GM12878 (cell line): ENCODE measurements around the gene RFFL. TPM values are rescaled to one million over a fixed set of nuclear protein-coding genes. Genes with fewer than 3 reads are reported as not detected.

Experiments used
- DPF2 ChIP-seq: fragments of 450-650 bp; IDR thresholded peaks from 2 replicates; pipeline ENCODE4 v1.6.1; 2017; ENCODE audit warnings: mild to moderate bottlenecking
- EP300 ChIP-seq, 2 experiments: fragments of 150-350 bp in 1 of 2; IDR thresholded peaks; 2 replicates each; pipeline ENCODE4 v1.6.1; 2011 to 2012; ENCODE audit warnings: low read depth in 2 of 2, low read length in 2 of 2, borderline replicate concordance in 1 of 2, improper control_type of control experiment in 1 of 2, inconsistent platforms in 1 of 2; ENCODE audit not compliant: control insufficient read depth in 1 of 2
- RUNX3 ChIP-seq: IDR thresholded peaks from 2 replicates; pipeline ENCODE4 v1.6.1; 2012; ENCODE audit warnings: low read length, inconsistent platforms
- TCF3 ChIP-seq: IDR thresholded peaks from 2 replicates; pipeline ENCODE4 v1.6.1; 2012; ENCODE audit warnings: low read depth, mild to moderate bottlenecking, low read length, borderline replicate concordance; ENCODE audit not compliant: insufficient read depth
- polyA plus RNA-seq, 11 experiments: library from polyadenylated mRNA; depleted of rRNA in 4 of 11; unstranded in 6 of 11; stranded (reverse) in 5 of 11; fragments of >200 nt; fragmentation: Nextera tagmentation in 4 of 11; fragmentation: Illumina TruSeq in 1 of 11; extraction: Ambion mirVana in 4 of 11; extraction: Trizol in 1 of 11; gene quantifications; 1 replicate in 1 of 11; 2 replicates in 10 of 11; pipeline versions ENCODE4 v1.2.1 to v1.2.3, GENCODE V29; 2011 to 2016; ENCODE audit warnings: inconsistent platforms in 2 of 11, missing spikeins in 2 of 11, low read depth in 1 of 11
- total RNA-seq, 4 experiments: library from RNA; depleted of rRNA in 3 of 4; stranded (reverse); fragments of >200 nt in 3 of 4; fragmentation: Illumina TruSeq in 1 of 4; extraction: Trizol in 1 of 4; gene quantifications; 2 replicates each; pipeline versions ENCODE4 v1.2.1 to v1.2.3, GENCODE V29; 2013 to 2021
- TF ChIP-seq, protein P1 (sequence below): fragments of 150-350 bp; IDR thresholded peaks from 2 replicates; pipeline ENCODE4 v1.6.1; 2016; ENCODE audit warnings: low read depth, low read length
- TF ChIP-seq, protein P2 (sequence below): fragments of 450-650 bp; IDR thresholded peaks from 2 replicates; pipeline ENCODE4 v1.6.1; 2016; ENCODE audit warnings: mild to moderate bottlenecking

RFFL gene
- total and polyA plus RNA-seq, 10 of the 15 experiments (the other 5 are each of a cell fraction or from before 2014, with no cell fraction given), result 4.7 to 56.1 (median 26.9) TPM

DNA sequence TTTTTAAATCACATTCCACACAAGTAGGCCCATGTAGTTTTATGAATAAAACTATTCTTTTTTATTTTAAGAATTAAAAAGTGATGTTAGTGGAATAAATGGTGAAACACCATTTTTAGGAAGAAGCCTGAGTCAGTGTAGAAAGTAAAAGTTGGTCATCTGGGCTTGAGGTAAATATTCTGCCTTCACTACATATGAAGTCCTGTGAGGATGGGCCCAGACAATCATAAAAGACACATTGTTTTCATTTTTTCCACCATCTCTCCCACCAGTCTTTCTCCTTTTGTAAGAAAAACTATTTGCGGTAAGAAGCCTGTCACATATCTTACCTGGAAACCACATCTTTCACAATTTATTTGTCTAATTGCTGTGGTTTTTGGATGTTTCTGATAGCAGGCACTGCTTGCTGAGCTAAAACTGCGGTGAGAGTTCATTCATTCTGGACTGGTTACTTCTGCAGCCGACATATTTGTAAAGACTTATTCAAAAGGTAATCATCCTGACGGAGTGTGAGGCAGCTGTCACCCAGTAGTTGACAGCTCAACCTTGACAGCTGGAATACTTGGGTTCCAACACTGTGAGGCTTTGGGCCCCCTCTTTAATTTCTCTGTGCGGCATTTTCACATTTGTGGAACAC, 10.6 kb upstream of the RFFL start (continued):
- TF ChIP-seq, protein P1, sequence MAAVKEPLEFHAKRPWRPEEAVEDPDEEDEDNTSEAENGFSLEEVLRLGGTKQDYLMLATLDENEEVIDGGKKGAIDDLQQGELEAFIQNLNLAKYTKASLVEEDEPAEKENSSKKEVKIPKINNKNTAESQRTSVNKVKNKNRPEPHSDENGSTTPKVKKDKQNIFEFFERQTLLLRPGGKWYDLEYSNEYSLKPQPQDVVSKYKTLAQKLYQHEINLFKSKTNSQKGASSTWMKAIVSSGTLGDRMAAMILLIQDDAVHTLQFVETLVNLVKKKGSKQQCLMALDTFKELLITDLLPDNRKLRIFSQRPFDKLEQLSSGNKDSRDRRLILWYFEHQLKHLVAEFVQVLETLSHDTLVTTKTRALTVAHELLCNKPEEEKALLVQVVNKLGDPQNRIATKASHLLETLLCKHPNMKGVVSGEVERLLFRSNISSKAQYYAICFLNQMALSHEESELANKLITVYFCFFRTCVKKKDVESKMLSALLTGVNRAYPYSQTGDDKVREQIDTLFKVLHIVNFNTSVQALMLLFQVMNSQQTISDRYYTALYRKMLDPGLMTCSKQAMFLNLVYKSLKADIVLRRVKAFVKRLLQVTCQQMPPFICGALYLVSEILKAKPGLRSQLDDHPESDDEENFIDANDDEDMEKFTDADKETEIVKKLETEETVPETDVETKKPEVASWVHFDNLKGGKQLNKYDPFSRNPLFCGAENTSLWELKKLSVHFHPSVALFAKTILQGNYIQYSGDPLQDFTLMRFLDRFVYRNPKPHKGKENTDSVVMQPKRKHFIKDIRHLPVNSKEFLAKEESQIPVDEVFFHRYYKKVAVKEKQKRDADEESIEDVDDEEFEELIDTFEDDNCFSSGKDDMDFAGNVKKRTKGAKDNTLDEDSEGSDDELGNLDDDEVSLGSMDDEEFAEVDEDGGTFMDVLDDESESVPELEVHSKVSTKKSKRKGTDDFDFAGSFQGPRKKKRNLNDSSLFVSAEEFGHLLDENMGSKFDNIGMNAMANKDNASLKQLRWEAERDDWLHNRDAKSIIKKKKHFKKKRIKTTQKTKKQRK, result no peak
- TF ChIP-seq RUNX3 (peak; percentile 48), EP300 (IDR thresholded peaks at IDR 0.05; ENCODE audit: borderline replicate concordance in 1 of 2, control insufficient read depth in 1 of 2, low read depth in 2 of 2, low read length in 2 of 2) (no peak), TCF3 (no peak), DPF2 (0 out of 2 replicates have a peak, but pooled peaks have one; percentile 28)
- TF ChIP-seq, protein P2, sequence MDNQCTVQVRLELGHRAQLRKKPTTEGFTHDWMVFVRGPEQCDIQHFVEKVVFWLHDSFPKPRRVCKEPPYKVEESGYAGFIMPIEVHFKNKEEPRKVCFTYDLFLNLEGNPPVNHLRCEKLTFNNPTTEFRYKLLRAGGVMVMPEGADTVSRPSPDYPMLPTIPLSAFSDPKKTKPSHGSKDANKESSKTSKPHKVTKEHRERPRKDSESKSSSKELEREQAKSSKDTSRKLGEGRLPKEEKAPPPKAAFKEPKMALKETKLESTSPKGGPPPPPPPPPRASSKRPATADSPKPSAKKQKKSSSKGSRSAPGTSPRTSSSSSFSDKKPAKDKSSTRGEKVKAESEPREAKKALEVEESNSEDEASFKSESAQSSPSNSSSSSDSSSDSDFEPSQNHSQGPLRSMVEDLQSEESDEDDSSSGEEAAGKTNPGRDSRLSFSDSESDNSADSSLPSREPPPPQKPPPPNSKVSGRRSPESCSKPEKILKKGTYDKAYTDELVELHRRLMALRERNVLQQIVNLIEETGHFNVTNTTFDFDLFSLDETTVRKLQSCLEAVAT, result peak; percentile 67
